Measurements from ENCODE around the gene IL36G. TPM values are rescaled to one million over a fixed set of nuclear protein-coding genes. Genes with fewer than 3 reads are reported as not detected.
"Not testable (repeated sequence)": the region's sequence is repeated elsewhere in the genome, so short reads cannot be mapped to it uniquely, and the experiment has no call there.

The IL36G gene
- total RNA-seq, result not detected

DNA sequence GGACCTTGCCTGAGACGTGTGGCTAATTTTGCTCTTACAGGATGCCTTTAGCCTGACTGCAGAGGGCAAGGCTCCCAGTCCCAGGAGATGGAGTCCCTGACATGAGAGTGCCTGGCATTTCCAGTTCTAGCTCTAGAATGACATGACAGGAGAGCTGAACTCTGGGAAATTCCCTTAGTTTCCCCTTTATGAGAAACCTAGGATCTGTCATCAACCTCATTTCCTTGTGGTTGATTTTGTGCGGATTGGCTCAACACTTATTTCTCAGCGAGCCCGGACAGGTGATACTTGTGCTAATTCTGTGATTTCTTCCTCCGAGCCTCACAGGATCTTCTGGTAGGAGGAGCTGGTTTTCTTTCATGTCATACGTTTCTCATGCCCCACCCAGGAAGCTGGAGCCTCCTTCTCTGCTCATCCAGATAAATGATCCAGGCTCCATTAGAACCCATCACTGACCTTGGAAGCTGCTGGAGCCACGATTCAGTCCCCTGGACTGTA lies at the start of gene IL36G:
Gene IL36G (plus strand): TSS at position 448 of the 498 bp plus-strand sequence. CDS start 633 bp downstream, outside the sequence.
- peaks cover 11% of the 10 kb centered on the region for H3K4me1 Mint-ChIP-seq
- H3K27me3 Mint-ChIP-seq, result no peaks in the 10 kb centered on the region
- no peaks in the 10 kb centered on the region for H3K9me3 Mint-ChIP-seq
- H3K4me3 Mint-ChIP-seq, result no peak within 1 kb of the TSS
- POLR2A ChIA-PET, result no interaction called here
- H3K36me3 Mint-ChIP-seq, result no peaks in the 10 kb centered on the region
- DNase-seq (no peak), ATAC-seq (ENCODE audit: low read depth) (no peak)
- H3K27ac Mint-ChIP-seq, result no peak within 1 kb of the TSS

GRCh38 chr2:112933261-112933660 lies 44.5 kb upstream of the IL36G start:
- H3K4me3 Mint-ChIP-seq, result no peak overlapping the region
- DNase-seq (no peak), ATAC-seq (ENCODE audit: low read depth) (no peak)
- H3K36me3 Mint-ChIP-seq, result no peaks in the 10 kb centered on the region
- H3K4me1 Mint-ChIP-seq, result no peaks in the 10 kb centered on the region
- H3K27ac Mint-ChIP-seq, result no peak overlapping the region
- POLR2A ChIA-PET, result no interaction called here
- H3K27me3 Mint-ChIP-seq, result peaks cover 17% of the 10 kb centered on the region
- H3K9me3 Mint-ChIP-seq, result no peaks in the 10 kb centered on the region

DNA sequence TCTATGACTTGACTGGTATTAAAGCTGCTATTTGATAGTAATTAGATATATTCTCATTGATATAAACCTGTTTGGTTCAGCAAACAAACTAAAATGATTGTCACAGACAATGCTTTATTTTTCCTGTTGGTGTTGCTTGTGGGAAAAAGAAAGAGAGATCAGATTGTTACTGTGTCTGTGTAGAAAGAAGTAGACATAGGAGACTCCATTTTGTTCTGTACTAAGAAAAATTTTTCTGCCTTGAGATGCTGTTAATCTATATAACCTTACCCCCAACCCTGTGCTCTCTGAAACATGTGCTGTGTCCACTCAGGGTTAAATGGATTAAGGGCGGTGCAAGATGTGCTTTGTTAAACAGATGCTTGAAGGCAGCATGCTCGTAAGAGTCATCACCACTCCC lies 43.7 kb upstream of the IL36G start:
- H3K36me3 Mint-ChIP-seq; H3K27ac Mint-ChIP-seq; H3K4me3 Mint-ChIP-seq; POLR2A ChIA-PET; DNase-seq; H3K4me1 Mint-ChIP-seq; ATAC-seq (ENCODE audit: low read depth); H3K9me3 Mint-ChIP-seq: not testable (repeated sequence)
- peaks cover 25% of the 10 kb centered on the region for H3K27me3 Mint-ChIP-seq

DNA sequence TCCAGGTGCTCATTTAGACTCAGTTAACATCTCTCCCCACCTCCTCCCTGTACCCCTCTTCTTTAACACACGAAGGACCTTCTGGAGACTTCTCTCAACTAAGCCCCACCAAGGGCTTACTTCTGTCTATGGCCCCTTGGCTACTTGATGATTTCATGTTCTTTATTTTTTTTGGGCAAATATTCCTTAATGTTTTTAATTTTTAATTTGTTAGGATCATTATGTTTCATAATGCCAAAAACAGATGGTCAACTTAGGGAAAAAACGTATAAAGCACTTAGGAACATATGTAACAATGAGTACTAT lies 40.9 kb upstream of the IL36G start:
- peaks cover 25% of the 10 kb centered on the region for H3K27me3 Mint-ChIP-seq
- H3K4me1 Mint-ChIP-seq, result peaks cover 3% of the 10 kb centered on the region
- POLR2A ChIA-PET, result no interaction called here
- no peak overlapping the region for H3K4me3 Mint-ChIP-seq
- H3K27ac Mint-ChIP-seq, result no peak overlapping the region
- DNase-seq (no peak), ATAC-seq (ENCODE audit: low read depth) (no peak)
- no peaks in the 10 kb centered on the region for H3K36me3 Mint-ChIP-seq
- H3K9me3 Mint-ChIP-seq, result no peaks in the 10 kb centered on the region

- Mint-ChIP-seq H3K9me3 (no peaks in the 10 kb centered on the region), H3K27me3 (peaks cover 25% of the 10 kb centered on the region), H3K36me3 (no peaks in the 10 kb centered on the region), H3K27ac (no peak overlapping the region), H3K4me1 (peaks cover 4% of the 10 kb centered on the region), H3K4me3 (no peak overlapping the region)
- DNase-seq (no peak), ATAC-seq (ENCODE audit: low read depth) (no peak)
- POLR2A ChIA-PET, result no interaction called here
Observed at GRCh38 chr2:112938904-112939303, 38.9 kb upstream of the IL36G start.

- Mint-ChIP-seq H3K4me1 (peaks cover 4% of the 10 kb centered on the region), H3K9me3 (no peaks in the 10 kb centered on the region), H3K4me3 (no peak overlapping the region), H3K27me3 (peaks cover 25% of the 10 kb centered on the region), H3K36me3 (no peaks in the 10 kb centered on the region), H3K27ac (no peak overlapping the region)
- DNase-seq (no peak), ATAC-seq (ENCODE audit: low read depth) (no peak)
- POLR2A ChIA-PET, result no interaction called here
Observed at GRCh38 chr2:112939425-112939824, 38.4 kb upstream of the IL36G start.

- Mint-ChIP-seq H3K27me3 (peaks cover 27% of the 10 kb centered on the region), H3K36me3 (no peaks in the 10 kb centered on the region), H3K4me1 (peaks cover 4% of the 10 kb centered on the region), H3K27ac (no peak overlapping the region), H3K9me3 (no peaks in the 10 kb centered on the region), H3K4me3 (no peak overlapping the region)
- ATAC-seq (ENCODE audit: low read depth) (no peak), DNase-seq (no peak)
- POLR2A ChIA-PET, result interaction anchor here (1.5 kb wide), 1 partner anchor 192 kb away, joined by 13 read pairs; no protein-coding TSS in a partner anchor
Observed at GRCh38 chr2:112940859-112941625, 36.8 kb upstream of the IL36G start.

DNA sequence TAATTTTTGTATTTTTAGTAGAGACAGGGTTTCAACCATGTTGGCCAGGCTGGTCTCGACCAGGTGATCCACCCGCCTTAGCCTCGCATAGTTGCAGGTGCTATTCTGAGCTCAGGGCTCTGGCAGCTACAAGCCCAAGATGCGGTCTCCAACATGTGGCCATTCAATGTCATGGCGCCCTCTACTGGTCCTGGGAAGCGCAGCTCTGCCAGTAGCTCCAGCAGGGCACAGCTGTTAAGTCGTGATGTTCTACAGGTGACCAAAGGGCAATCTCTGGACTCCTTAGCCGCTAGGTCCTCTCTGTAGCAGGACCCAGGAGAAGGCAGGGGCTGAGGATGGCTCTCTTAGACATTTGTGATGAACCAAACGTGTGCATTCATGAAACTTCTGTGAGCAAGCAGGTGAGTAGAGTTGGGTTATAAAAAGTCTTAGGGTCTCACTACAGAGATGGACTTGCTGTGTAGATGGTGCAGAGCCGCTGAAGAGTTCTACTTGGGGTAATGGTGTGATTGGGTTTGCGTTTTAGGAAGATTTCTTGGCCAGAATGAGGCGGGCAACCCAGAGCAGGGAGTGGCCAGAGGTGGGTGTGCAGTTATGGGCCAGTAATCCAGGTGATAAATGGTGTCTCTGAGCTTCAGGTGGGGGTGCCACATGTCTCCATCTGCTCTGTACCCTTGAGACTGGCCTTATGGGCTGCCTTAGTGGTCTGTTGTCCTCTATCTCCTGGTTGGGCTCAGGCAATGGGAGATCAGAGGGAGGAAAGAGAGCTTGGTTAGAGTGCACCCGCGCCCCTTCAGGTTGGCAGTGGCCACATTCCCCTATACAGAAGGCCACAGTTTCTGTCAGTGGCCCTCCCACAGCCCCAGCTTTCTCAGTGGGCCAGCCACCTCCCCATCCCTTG lies 35.8 kb upstream of the IL36G start:
- peaks cover 4% of the 10 kb centered on the region for H3K4me1 Mint-ChIP-seq
- no peaks in the 10 kb centered on the region for H3K36me3 Mint-ChIP-seq
- H3K9me3 Mint-ChIP-seq, result no peaks in the 10 kb centered on the region
- POLR2A ChIA-PET, result interaction anchor here (0.8 to 1.5 kb wide), 2 partner anchors 187 to 193 kb away, joined by 3 to 13 read pairs; no protein-coding TSS in a partner anchor
- peak; percentile 97 for ATAC-seq (ENCODE audit: low read depth)
- DNase-seq, result peak; percentile 76
- H3K4me3 Mint-ChIP-seq, result no peak overlapping the region
- no peak overlapping the region for H3K27ac Mint-ChIP-seq
- H3K27me3 Mint-ChIP-seq, result peaks cover 24% of the 10 kb centered on the region

- Mint-ChIP-seq H3K9me3 (no peaks in the 10 kb centered on the region), H3K4me1 (peaks cover 4% of the 10 kb centered on the region), H3K4me3 (no peak overlapping the region), H3K27me3 (peaks cover 18% of the 10 kb centered on the region), H3K36me3 (no peaks in the 10 kb centered on the region), H3K27ac (no peak overlapping the region)
- POLR2A ChIA-PET, result interaction anchor here (1.5 kb wide), 1 partner anchor 193 kb away, joined by 13 read pairs; no protein-coding TSS in a partner anchor
- no peak for DNase-seq
- no peak for ATAC-seq (ENCODE audit: low read depth)
Observed at GRCh38 chr2:112942654-112943002, 35.2 kb upstream of the IL36G start.

- Mint-ChIP-seq H3K36me3 (no peaks in the 10 kb centered on the region), H3K27me3 (peaks cover 12% of the 10 kb centered on the region), H3K4me1 (peaks cover 2% of the 10 kb centered on the region), H3K27ac (no peak overlapping the region), H3K4me3 (no peak overlapping the region), H3K9me3 (no peaks in the 10 kb centered on the region)
- POLR2A ChIA-PET, result no interaction called here
- no peak for DNase-seq
- no peak for ATAC-seq (ENCODE audit: low read depth)
Observed at GRCh38 chr2:112944971-112945370, 32.8 kb upstream of the IL36G start.

GRCh38 chr2:112946086-112946485 lies 31.7 kb upstream of the IL36G start:
- ATAC-seq (ENCODE audit: low read depth) (no peak), DNase-seq (no peak)
- H3K4me3 Mint-ChIP-seq, result no peak overlapping the region
- peaks cover 2% of the 10 kb centered on the region for H3K4me1 Mint-ChIP-seq
- H3K27me3 Mint-ChIP-seq, result peaks cover 14% of the 10 kb centered on the region
- peaks cover 1% of the 10 kb centered on the region for H3K36me3 Mint-ChIP-seq
- POLR2A ChIA-PET, result no interaction called here
- no peaks in the 10 kb centered on the region for H3K9me3 Mint-ChIP-seq
- H3K27ac Mint-ChIP-seq, result no peak overlapping the region

GRCh38 chr2:112947374-112947773 lies 30.4 kb upstream of the IL36G start:
- no peak overlapping the region for H3K4me3 Mint-ChIP-seq
- ATAC-seq (ENCODE audit: low read depth), result no peak
- no peaks in the 10 kb centered on the region for H3K9me3 Mint-ChIP-seq
- H3K27ac Mint-ChIP-seq, result no peak overlapping the region
- POLR2A ChIA-PET, result no interaction called here
- no peak for DNase-seq
- H3K36me3 Mint-ChIP-seq, result peaks cover 1% of the 10 kb centered on the region
- no peaks in the 10 kb centered on the region for H3K4me1 Mint-ChIP-seq
- peaks cover 19% of the 10 kb centered on the region for H3K27me3 Mint-ChIP-seq

- DNase-seq (no peak), ATAC-seq (ENCODE audit: low read depth) (no peak)
- Mint-ChIP-seq H3K27me3 (peaks cover 20% of the 10 kb centered on the region), H3K36me3 (peaks cover 1% of the 10 kb centered on the region), H3K27ac (no peak overlapping the region), H3K4me1 (no peaks in the 10 kb centered on the region), H3K9me3 (no peaks in the 10 kb centered on the region), H3K4me3 (no peak overlapping the region)
- POLR2A ChIA-PET, result interaction anchor here (0.6 kb wide), 1 partner anchor 255 kb away, joined by 4 read pairs; no protein-coding TSS in a partner anchor
Observed at GRCh38 chr2:112949456-112949855, 28.4 kb upstream of the IL36G start.
